Suprapubic skin (tissue), 4 donors: ENCODE measurements around the gene KIRREL3. TPM values are rescaled to one million over a fixed set of nuclear protein-coding genes. Genes with fewer than 3 reads are reported as not detected.

ENCODE experiments used
- DNase-seq, 2 donors: peaks; one replicate each; pipeline ENCODE4 v3.0.0-alpha.2; 2019; ENCODE audit warnings: low spot score in 2 of 2
- H3K27ac ChIP-seq: fragments of 200-600 bp; sonication (generic); one replicate; pipeline ENCODE4 v1.5.1; 2019
- H3K27me3 ChIP-seq: fragments of 200-600 bp; sonication (generic); one replicate; pipeline ENCODE4 v1.5.1; 2019
- H3K36me3 ChIP-seq: fragments of 200-600 bp; sonication (generic); one replicate; pipeline ENCODE4 v1.5.1; 2019
- H3K4me1 ChIP-seq: fragments of 200-600 bp; sonication (generic); one replicate; pipeline ENCODE4 v1.5.1; 2019
- H3K4me3 ChIP-seq: fragments of 200-600 bp; sonication (generic); one replicate; pipeline ENCODE4 v1.5.1; 2019; ENCODE audit warnings: mild to moderate bottlenecking
- H3K9me3 ChIP-seq: fragments of 200-600 bp; sonication (generic); one replicate; pipeline ENCODE4 v1.5.1; 2019
- CTCF ChIP-seq, 2 donors: fragments of 200-600 bp in 1 of 2; fragments of 450-650 bp in 1 of 2; sonication (generic) in 1 of 2; IDR thresholded peaks; one replicate each; pipeline ENCODE4 v1.5.1; 2016 to 2019; ENCODE audit warnings: antibody characterized with exemption in 2 of 2, mild to moderate bottlenecking in 1 of 2, moderate library complexity in 1 of 2
- EP300 ChIP-seq: sonication (generic); formaldehyde crosslinking; IDR thresholded peaks from one replicate; pipeline ENCODE4 v1.6.1; 2017; ENCODE audit warnings: antibody characterized with exemption
- POLR2A ChIP-seq, 2 donors: fragments of 450-650 bp; IDR thresholded peaks; one replicate each; pipeline ENCODE4 v1.6.1; 2017; ENCODE audit warnings: antibody characterized with exemption in 2 of 2, mild to moderate bottlenecking in 2 of 2, moderate library complexity in 2 of 2
- POLR2AphosphoS5 ChIP-seq, 3 donors: sonication (generic); formaldehyde crosslinking; IDR thresholded peaks; one replicate each; pipeline ENCODE4 v1.6.1; 2017; ENCODE audit warnings: antibody characterized with exemption in 3 of 3
- WGBS: methylation state at CpG from one replicate; pipeline ENCODE4 v1.1.5; 2018; 5-methylcytosine and 5-hydroxymethylcytosine counted together
- total RNA-seq, 4 donors: library from RNA; depleted of rRNA; stranded (reverse); fragments of >200 nt; gene quantifications; one replicate each; pipeline ENCODE4 v1.1.0, GENCODE V29; 2016

The KIRREL3 gene
- total RNA-seq, 4 donors from 2014 or later, result 0.17 TPM; not detected in 3

- Histone ChIP-seq H3K36me3 (no peaks in the 10 kb centered on the region), H3K4me1 (no peaks in the 10 kb centered on the region), H3K27me3 (peaks cover 22% of the 10 kb centered on the region), H3K9me3 (no peaks in the 10 kb centered on the region), H3K27ac (no peak overlapping the region), H3K4me3 (no peak overlapping the region)
- no peak for DNase-seq
- no peak for TF ChIP-seq POLR2AphosphoS5 (IDR thresholded peaks at IDR 0.05)
- no peak for TF ChIP-seq EP300
- TF ChIP-seq POLR2A (IDR thresholded peaks at IDR 0.05), result no peak
- TF ChIP-seq CTCF (IDR thresholded peaks at IDR 0.05), result no peak
- WGBS, result 63% methylated on average over 2 of the region's 2 CpGs
These were observed 362.8 kb downstream of the KIRREL3 start for GRCh38 chr11:126637795-126638175.

GRCh38 chr11:126636911-126637794 is 363.4 kb downstream of the KIRREL3 start:
- TF ChIP-seq POLR2AphosphoS5 (IDR thresholded peaks at IDR 0.05), result no peak
- no peak for TF ChIP-seq EP300
- no peak for TF ChIP-seq CTCF (IDR thresholded peaks at IDR 0.05)
- TF ChIP-seq POLR2A (IDR thresholded peaks at IDR 0.05), result no peak
- H3K36me3 ChIP-seq, result no peaks in the 10 kb centered on the region

GRCh38 chr11:126635511-126635910 is 365.1 kb downstream of the KIRREL3 start:
- TF ChIP-seq CTCF (IDR thresholded peaks at IDR 0.05), result no peak
- no peak for TF ChIP-seq POLR2A (IDR thresholded peaks at IDR 0.05)
- no peak for TF ChIP-seq POLR2AphosphoS5 (IDR thresholded peaks at IDR 0.05)
- no peak for TF ChIP-seq EP300
- Histone ChIP-seq H3K27me3 (peaks cover 16% of the 10 kb centered on the region), H3K27ac (no peak overlapping the region), H3K4me3 (no peak overlapping the region), H3K4me1 (no peaks in the 10 kb centered on the region), H3K36me3 (no peaks in the 10 kb centered on the region), H3K9me3 (no peaks in the 10 kb centered on the region)
- WGBS, result 91% methylated on average over 3 of the region's 3 CpGs
- no peak for DNase-seq

More at GRCh38 chr11:126636911-126637794, 363.4 kb downstream of the KIRREL3 start:
- no peak for DNase-seq
- WGBS, result 71% methylated on average over 5 of the region's 5 CpGs
- H3K4me3 ChIP-seq, result no peak overlapping the region
- H3K27me3 ChIP-seq, result peaks cover 22% of the 10 kb centered on the region
- no peaks in the 10 kb centered on the region for H3K4me1 ChIP-seq
- no peaks in the 10 kb centered on the region for H3K9me3 ChIP-seq
- no peak overlapping the region for H3K27ac ChIP-seq

- Histone ChIP-seq H3K36me3 (no peaks in the 10 kb centered on the region), H3K4me1 (no peaks in the 10 kb centered on the region), H3K4me3 (no peak overlapping the region), H3K27ac (no peak overlapping the region), H3K27me3 (peaks cover 16% of the 10 kb centered on the region), H3K9me3 (no peaks in the 10 kb centered on the region)
- TF ChIP-seq CTCF (IDR thresholded peaks at IDR 0.05) (no peak), POLR2AphosphoS5 (IDR thresholded peaks at IDR 0.05) (no peak), EP300 (no peak), POLR2A (IDR thresholded peaks at IDR 0.05) (no peak)
- 66% methylated on average over 2 of the region's 2 CpGs for WGBS
- DNase-seq, result no peak
These were observed 365.6 kb downstream of the KIRREL3 start for GRCh38 chr11:126634963-126635362.

GRCh38 chr11:126633330-126633729 is 367.2 kb downstream of the KIRREL3 start:
- Histone ChIP-seq H3K27me3 (peaks cover 16% of the 10 kb centered on the region), H3K27ac (no peak overlapping the region), H3K4me3 (no peak overlapping the region), H3K9me3 (no peaks in the 10 kb centered on the region), H3K36me3 (no peaks in the 10 kb centered on the region), H3K4me1 (no peaks in the 10 kb centered on the region)
- 62% methylated on average over 3 of the region's 3 CpGs for WGBS
- DNase-seq, result no peak
- TF ChIP-seq POLR2AphosphoS5 (IDR thresholded peaks at IDR 0.05) (no peak), POLR2A (IDR thresholded peaks at IDR 0.05) (no peak), CTCF (IDR thresholded peaks at IDR 0.05) (no peak), EP300 (no peak)
